ENCODE results near the gene STAT5A.
A peak's percentile ranks its signal among the peaks of the same experiment; 100 is the strongest.
"Not testable (repeated sequence)": the region's sequence is repeated elsewhere in the genome, so short reads cannot be mapped to it uniquely, and the experiment has no call there.

Gene STAT5A

DNA sequence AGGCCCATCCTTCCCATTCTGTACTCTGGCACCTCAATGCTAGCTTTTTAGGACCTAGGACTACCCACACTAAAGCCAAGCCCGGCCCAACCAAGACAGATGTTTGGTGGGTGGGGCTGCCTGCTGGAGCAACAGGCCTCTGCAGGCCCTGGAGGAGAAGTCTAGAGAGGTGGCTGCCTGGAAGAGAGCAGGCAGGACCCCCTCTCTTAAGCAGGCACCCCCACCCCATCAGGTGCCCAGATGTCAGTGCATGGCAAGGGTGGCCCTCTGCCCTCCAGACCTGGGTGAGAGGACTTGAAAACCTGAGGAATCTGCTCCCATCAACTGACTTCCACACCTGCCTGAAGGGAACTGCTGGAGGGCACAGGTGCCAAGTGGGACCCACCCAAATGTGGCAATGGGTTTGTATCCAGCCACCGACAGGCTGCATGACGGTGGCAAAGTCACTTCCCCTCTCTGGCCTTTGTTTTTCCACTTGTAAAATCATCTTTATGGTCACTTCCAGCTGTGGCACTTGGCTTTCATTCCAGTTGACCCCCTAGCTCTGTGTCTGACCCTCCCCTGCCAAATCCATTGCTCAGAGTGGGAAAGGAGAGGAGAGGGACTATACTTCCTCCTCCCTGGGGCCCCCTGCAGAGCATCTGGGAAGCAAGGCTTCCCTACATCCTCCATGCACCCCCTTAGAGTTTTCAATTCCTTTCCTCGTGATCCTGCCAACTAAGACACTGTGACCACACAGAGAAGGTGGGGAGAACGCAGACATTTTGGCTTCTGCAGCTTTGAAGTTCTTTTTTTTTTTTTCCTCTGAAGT lies 1.7 kb upstream of the STAT5A start:
- DNase-seq = no peak

DNA sequence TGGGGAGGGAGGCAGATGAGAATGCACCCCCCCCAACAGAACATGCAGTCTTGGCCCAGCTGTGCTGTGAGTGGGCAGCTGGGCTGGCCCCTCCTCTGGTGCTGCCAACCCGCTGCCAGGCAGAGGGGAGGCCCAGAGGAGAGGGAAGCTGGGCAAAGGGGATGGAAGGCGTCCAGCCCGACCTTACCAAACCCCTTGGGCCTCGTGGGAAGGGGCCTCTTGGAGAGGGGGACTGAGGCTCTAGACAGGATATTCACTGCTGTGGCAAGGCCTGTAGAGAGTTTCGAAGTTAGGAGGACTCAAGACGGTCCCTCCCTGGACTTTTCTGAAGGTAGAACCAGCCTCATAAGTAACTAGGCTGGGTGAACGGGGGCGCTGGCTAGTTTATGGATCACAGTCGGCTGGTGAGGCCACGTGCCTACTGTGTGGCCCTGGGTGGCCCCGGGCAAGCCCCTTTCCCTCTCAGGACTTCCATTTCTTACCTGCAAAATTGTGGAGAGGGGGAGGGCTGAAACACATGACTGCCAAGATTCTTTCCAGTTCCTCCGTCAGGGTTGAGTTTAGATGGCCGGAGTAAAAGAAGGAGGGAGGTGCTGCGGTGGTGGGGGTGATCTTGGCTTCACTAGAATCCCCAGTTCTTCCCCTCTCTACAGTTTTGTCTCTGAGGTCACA lies 857 bp upstream of the STAT5A start:
- peak; percentile 40 for DNase-seq

DNA sequence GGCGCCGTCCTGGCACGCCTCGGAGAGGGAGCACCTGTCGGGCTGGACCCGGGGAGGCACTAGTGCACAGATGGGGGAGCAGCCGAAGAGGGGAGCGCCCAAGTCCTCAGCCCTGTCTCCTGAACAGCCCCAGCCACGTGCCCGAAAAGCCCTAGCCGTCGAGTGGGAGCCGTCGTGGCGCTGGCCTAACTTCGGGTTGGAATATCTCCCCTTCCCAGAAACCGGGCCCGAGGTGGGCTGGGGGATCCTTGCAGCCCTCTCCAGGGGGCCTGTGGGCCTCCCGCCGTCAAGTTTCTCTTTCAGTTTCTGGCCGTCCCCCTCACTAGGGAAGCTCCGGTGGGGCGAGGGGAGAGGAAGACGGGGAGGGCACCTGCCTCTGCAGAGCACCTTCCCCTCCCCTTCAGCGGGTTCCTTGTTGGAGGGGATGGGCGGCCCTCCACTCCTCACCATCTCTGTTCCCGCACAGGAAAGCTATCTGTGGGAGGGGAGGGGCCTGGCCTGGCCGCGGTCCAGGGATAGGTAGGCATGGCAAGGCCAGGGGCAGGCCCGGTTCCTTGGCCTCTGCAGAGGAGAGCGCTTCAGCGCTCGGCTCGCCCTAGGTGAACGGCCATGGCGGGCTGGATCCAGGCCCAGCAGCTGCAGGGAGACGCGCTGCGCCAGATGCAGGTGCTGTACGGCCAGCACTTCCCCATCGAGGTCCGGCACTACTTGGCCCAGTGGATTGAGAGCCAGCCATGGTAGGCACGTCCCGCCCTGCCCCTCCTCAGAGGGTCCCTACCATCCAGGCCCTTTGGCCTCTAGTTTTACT lies 709 bp downstream of the STAT5A start:
- DNase-seq = peak; percentile 46

DNA sequence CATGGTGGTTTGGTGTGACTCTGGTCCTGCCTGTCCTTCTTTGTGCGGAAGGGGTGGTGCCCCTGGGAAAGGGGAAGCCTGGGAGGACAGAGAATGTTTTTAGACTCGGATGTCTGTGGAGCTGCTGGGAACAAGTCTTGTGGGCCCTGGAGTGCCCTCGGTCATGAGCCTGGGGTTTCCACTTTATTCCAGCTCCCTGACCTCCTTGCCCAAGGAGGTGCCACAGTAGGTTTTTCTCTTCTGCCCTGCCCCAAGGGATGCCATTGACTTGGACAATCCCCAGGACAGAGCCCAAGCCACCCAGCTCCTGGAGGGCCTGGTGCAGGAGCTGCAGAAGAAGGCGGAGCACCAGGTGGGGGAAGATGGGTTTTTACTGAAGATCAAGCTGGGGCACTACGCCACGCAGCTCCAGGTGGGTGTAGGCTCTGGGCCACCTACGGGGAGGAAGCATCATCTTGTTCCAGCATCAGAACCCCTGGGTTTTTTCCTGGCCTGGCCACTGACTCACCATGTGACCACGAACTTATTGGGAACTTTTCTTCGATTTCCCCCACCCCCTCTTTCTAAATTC lies 1.4 kb downstream of the STAT5A start:
- no peak for DNase-seq

DNA sequence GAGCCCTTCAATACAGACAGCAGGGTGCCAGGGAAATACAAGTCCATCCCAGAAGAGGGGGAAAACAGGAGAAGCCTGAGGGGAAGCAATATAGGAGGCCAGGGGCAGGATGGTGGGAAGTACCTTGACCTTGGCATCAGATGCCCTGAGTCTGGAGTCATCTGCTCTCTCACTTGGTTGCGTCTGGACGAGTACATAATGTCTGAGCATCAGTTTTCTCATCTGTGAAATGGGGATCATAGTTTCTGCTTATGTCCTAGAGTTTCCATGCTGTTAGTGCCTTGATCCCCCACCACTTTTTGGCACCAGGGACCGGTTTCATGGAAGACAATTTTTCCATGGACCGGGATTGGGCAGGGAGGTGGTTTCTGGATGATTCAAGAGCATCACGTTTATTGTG lies 2.3 kb downstream of the STAT5A start:
- no peak for DNase-seq

DNA sequence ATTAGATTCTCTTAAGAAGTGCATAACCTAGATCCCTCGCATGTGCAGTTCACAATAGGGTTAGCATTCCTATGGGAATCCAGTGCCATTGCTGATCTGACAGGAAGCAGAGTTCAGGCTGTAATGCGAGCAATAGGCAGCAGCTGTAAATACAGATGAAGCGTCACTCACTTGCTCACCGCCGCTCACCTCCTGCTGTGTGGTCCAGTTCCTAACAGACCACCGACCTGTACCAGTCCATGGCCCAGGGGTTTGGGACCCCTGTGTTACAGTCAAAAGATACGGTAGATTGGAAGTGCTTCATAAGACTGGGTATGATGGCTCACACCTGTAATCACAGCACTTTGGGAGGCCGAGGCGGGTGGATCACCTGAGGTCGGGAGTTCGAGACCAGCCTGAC lies 2.8 kb downstream of the STAT5A start:
- no peak for DNase-seq

DNA sequence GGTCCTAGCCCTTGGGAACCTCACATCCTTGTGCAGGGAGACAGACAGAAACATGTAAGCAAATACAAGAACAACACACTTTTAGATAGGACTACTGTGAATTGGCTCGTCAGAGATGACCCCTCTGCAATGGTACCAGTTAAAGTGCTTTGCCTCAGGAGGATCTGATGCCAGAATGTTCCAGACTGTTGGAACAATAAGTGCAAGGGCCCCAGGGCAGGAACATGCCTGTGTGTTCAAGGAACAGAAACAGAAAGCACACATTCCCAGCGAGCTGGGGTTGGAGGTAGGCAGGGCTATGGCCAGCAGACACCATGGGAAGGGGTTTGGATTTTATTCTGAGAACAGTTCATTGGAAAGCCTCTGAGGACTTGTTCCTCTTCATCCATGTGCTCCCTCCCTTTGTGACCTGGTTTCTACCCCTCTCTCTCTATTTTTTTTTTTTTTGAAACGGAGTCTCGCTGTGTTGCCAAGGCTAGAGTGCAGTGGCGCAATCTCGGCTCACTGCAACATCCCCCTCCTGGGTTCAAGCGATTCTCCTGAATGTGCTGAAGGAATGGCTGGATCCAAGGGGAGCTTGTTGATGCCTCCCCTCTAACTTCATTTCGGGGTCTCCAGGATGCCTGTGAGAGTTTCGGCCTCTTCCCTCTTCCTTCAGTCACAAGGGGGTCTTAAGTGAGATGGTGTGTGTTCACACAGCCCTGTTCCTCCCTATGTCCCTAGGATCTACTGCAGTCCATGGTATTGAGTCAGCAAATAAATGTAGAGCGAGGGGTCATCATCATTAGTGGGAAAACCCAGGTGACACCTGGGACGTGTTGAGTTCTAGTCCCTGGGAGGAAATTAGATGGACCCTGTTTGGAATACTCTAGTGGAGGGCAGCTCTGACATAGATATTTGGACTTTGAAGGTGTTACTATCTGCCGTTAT lies 6.4 kb downstream of the STAT5A start:
- DNase-seq = no peak

DNA sequence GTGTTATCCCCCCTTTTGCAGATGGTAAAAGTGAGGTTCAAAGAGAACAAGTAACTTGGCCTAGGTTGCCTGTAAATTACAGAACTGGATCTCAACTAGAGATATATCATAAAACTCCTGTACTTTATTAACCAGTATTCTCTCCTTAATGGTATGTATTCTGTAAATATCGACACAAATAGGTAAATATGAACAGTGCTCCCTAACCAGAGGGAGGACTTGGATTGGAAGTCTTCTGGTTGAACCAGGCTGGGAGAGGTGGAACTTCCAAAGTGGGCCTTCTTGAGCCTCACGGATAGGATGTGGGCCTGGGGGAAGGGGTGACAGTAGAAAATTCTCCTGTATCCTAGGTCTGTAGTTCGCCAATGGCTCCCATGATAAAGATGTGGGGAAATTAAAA lies 7.7 kb downstream of the STAT5A start:
- DNase-seq = no peak

DNA sequence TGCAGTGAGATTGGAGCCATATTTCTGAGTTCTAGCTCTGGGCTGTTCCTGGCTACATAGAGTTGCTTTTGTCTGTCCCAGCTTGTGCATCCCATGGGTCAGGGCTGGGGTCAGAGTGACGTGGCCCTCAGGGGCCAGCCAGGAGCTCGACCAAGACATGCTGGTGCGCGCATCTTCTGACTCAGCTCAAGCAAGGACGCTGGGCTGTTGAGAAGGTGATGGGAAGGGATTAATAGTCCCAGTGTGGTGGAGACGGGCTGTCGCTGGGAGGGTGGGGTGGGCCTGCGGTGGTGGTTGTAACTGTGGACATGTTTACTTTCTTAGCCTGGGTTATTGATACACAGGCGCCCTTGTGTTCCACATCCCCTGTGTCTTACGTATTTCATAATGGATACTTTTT lies 9.5 kb downstream of the STAT5A start:
- DNase-seq = not testable (repeated sequence)

DNA sequence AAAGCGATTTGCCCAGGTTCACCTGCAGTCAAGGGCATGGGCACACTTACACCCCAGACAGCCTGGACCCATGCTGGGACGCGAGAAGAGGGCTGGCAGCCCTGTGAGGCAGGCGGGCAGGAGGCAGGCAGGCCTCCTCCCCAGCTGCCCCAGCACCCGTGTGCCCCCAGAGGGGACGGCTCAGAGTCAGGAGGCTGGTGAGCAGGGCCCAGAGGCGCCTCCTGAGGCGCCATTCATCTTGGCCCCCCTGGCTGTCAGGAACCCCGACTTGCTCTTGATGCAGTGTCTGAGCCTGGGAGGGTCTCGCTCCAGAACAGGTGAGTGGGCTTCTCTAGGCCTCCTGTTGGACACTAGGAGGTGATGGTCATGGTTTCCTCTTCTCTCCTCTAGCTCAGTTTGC lies 11.1 kb downstream of the STAT5A start:
- DNase-seq = not testable (repeated sequence)

DNA sequence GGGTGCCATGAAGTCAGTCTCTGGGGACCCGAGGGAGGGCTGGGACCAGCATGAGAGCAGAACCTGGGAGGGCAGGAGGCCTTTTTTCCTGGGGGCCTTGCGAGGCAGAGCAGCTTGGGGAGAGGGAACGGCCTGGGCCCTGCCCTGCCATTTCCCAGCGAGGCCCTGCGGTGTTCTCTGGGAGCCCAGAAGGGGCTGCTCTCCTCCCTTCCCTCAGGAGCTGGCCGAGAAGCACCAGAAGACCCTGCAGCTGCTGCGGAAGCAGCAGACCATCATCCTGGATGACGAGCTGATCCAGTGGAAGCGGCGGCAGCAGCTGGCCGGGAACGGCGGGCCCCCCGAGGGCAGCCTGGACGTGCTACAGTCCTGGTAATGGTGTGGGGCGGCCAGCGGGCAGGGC lies 11.6 kb downstream of the STAT5A start:
- DNase-seq = not testable (repeated sequence)

DNA sequence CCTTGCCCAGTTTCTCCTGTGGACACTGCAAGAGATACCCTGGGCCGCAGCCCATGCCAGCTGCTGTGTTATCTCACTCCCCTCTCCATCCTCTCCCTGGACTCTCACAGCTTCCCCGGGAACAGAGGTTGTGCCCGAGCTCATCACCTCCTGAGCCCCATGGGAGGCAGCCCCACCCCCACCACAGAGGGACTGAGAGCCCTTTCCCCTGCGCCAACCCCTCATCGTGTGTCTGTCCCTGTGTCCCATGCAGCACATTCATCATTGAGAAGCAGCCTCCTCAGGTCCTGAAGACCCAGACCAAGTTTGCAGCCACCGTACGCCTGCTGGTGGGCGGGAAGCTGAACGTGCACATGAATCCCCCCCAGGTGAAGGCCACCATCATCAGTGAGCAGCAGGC lies 12.7 kb downstream of the STAT5A start:
- DNase-seq = no peak

DNA sequence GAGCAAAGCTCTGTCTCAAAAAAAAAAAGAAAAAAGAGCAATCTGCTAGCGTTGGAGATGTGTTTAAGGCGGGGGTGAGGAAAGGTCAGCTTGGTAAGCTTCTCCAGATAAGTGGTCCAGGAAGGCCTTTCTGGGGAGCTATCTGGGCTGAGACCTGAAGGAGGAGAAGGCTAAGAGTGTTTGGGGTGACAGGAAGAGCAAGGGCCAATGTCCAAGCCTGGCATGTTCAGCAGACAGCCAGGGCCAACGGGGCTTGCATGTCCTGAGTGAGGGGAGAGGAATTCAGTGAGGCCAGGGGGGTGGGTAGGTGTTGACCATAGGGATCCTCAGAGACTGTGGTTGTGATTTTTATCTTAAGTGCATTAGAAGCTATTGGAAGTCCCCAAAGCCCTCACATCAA lies 15.4 kb downstream of the STAT5A start:
- no peak for DNase-seq

DNA sequence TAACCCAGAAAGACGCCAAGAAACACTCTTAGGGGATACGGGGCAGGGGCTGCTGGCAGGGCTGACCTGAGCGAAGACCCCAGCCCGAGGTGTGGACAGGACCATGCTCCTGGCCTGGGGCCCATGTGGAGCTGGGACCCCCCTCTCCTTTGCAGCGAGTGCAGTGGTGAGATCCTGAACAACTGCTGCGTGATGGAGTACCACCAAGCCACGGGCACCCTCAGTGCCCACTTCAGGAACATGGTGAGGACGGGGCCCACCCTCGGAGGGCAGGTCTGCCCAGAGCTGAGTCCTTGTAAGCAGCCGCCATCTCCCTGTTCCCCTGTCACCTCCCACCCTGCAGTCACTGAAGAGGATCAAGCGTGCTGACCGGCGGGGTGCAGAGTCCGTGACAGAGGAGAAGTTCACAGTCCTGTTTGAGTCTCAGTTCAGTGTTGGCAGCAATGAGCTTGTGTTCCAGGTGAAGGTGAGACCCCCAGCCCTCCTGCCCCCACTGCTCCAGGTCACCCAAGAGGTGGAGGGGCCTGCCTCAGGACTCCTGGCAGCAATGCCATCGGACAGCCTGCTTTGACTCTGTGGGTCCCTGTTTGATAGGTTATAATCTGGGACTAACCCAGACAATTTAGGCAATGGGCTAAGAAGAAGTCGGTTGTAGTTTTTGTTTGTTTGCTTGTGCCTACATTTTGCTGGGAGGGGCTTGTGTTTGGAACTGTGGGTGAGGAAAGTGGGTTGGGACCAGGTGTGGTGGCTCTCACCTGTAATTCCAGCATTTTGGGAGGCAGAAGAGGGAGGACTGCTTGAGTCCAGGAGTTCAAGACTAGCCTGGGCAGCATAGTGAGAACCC lies 16.1 kb downstream of the STAT5A start:
- no peak for DNase-seq

DNA sequence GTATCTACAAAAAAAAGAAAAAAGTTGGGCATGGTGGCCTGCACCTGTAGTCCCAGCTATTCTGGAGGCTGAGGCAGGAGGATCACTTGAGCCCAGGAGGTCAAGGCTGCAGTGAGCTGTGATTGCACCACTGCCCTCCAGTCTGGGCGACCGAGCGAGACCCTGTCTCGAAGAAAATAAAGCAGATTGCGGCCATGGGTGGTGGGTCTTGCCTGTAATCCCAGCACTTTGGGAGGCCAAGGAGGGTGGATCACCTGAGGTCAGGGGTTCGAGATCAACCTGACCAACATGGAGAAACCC lies 16.7 kb downstream of the STAT5A start:
- DNase-seq = not testable (repeated sequence)

DNA sequence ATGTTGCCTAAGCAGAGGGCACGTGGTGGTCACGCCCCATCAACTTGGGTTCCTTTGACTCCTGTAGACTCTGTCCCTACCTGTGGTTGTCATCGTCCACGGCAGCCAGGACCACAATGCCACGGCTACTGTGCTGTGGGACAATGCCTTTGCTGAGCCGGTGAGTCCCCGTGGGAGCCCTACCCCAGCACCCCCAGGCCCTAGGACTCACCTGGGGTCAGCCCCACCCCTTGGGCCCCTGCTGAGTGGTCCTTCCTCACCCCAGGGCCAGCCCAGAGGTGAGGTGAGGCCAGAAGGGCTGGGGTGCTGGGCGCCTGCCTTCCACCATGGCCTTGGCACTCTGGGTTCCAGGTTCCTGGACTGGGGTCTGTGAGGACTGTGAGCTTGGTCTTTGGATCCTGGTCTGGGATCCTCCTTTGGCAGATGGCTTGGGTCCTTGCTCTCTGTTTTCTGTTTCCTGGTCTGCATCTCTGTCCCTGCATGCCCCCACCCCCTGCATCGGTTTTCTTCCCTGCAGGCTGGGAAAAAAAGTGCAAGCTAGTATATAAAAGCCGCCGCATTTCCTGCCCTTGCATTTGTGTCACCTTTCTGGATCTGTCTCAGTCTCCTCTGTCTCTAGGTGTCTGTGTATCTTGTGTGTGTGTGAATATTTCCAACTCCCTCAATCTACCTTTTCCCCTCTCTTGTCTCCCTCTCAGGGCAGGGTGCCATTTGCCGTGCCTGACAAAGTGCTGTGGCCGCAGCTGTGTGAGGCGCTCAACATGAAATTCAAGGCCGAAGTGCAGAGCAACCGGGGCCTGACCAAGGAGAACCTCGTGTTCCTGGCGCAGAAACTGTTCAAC lies 17.5 kb downstream of the STAT5A start:
- DNase-seq = no peak

DNA sequence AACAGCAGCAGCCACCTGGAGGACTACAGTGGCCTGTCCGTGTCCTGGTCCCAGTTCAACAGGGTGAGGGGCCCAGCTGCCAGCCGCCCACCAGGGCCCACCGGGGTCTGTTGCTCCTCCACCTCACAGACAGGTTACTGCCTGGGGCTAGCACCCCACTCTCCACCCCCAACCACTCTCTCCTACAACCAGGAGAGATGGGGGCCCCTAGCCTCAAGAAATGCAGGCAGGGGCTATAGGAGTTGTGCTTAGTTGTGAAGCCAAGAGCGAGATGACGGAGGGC lies 18.0 kb downstream of the STAT5A start:
- DNase-seq = no peak

DNA sequence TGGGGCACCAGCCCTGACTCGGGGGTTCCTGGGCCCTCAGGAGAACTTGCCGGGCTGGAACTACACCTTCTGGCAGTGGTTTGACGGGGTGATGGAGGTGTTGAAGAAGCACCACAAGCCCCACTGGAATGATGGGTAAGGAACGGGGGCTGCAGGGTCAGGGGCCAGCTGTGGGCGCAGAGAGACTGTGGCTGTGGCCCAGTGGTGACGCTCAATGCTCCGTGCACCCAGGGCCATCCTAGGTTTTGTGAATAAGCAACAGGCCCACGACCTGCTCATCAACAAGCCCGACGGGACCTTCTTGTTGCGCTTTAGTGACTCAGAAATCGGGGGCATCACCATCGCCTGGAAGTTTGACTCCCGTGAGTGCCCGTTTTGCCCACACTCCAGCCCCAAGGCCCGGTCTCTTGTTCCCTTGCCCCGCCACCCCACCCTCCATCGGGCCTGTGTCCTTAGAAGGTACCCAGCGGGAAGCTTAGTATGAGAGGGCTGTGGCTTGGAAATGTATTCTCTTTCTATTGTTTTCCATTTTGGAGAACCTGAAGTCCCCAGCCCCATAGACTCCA lies 19.1 kb downstream of the STAT5A start:
- no peak for DNase-seq

DNA sequence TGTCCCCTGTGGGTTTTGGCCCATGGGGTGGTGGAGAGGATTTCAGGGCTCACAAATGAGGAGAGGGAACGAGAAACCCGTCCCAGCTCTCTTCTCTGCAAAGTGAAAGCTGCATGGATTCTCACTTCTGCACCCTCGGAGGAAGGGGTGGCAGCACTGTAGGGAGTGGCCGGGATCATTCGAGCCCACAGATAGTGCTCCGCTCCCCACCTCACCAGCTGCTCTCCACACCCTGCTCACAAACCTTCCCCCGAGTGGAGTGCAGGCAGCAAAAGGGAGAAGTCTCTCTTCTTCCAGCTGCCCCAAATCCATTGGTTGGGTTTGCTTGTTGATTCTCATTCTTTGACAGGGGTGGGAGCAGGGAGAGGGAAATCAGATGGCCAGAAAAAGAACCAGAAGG lies 20.1 kb downstream of the STAT5A start:
- no peak for DNase-seq

DNA sequence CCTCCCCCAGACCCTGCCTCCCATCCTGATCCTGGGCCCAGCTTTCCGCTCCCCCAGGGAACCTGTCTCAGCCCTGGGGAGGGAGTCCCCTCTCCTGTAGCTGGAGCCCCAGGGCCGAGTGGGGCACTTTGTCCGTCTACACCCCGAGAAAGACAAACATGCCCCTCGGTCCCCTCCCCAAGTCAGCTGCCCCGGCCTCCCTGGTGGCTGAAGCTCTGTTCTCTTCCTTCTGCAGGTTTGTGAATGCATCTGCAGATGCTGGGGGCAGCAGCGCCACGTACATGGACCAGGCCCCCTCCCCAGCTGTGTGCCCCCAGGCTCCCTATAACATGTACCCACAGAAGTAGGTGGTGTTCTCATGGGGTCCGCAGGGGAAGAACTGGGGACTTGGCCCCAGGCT lies 20.8 kb downstream of the STAT5A start:
- no peak for DNase-seq
